Ovary (tissue), 9 donors: Measurements from ENCODE around the gene FBXO7. TPM values are rescaled to one million over a fixed set of nuclear protein-coding genes. Genes with fewer than 3 reads are reported as not detected.

Experiments
- DNase-seq, 5 donors: peaks; one replicate each; pipeline ENCODE4 v3.0.0-alpha.2; 2019 to 2020
- H3K27ac ChIP-seq, 2 donors: fragments of 200-600 bp; one replicate each; pipeline versions ENCODE4 v1.5.1 to v1.8.0; 2019 to 2022
- H3K27me3 ChIP-seq: fragments of 200-600 bp; one replicate; pipeline ENCODE4 v1.8.0; 2022
- H3K36me3 ChIP-seq: fragments of 200-600 bp; sonication (generic); one replicate; pipeline ENCODE4 v1.5.1; 2019
- H3K4me1 ChIP-seq: one replicate; pipeline ENCODE4 v1.8.1; 2013; ENCODE audit warnings: mild to moderate bottlenecking, moderate library complexity; ENCODE audit not compliant: insufficient read depth
- H3K4me3 ChIP-seq: fragments of 200-600 bp; sonication (generic); one replicate; pipeline ENCODE4 v1.5.1; 2017
- H3K9me3 ChIP-seq, 2 donors: fragments of 200-600 bp in 1 of 2; sonication (generic) in 1 of 2; one replicate each; pipeline versions ENCODE4 v1.5.1 to v1.8.1; 2013 to 2019; ENCODE audit warnings: mild to moderate bottlenecking in 1 of 2, moderate library complexity in 1 of 2
- EP300 ChIP-seq: sonication (generic); formaldehyde crosslinking; IDR thresholded peaks from one replicate; pipeline ENCODE4 v1.6.1; 2017; ENCODE audit warnings: antibody characterized with exemption
- POLR2A ChIP-seq: fragments of 450-650 bp; IDR thresholded peaks from one replicate; pipeline ENCODE4 v1.6.1; 2017; ENCODE audit warnings: antibody characterized with exemption, mild to moderate bottlenecking, moderate library complexity
- WGBS, 3 donors: extraction: QIAGEN DNeasy Blood & Tissue Kit in 1 of 3; methylation state at CpG; one replicate each; pipeline versions ENCODE4 v1.1.5 to v1.1.7; 2013 to 2017; 5-methylcytosine and 5-hydroxymethylcytosine counted together
- intact Hi-C, 4 donors: fragments of 100-400 bp; cut with DNase I; formaldehyde crosslinking; loops; one replicate each; pipeline versions ENCODE4 v1.11.0 to v1.15.1; 2022 to 2023
- polyA plus RNA-seq, 2 donors: library from polyadenylated mRNA; stranded (reverse); fragments of 200-250 nt in 1 of 2; fragments of 350-450 nt in 1 of 2; fragmentation: Illumina TruSeq in 1 of 2; extraction: RNeasy Lipid Tissue Mini Kit (QIAGEN cat#74804) in 1 of 2; gene quantifications; one replicate each; pipeline ENCODE4 v1.2.3, GENCODE V29; 2013 to 2014
- total RNA-seq, 7 donors: library from RNA; depleted of rRNA in 2 of 7; stranded (reverse); fragments of >200 nt in 2 of 7; fragmentation: NEBNext Ultra II Directional in 3 of 7; extraction: Animal tissue kit (Norgen Biotek cat#: 25700) in 3 of 7; gene quantifications; one replicate each; pipeline versions ENCODE4 v1.1.0 to v1.2.4, GENCODE V29; 2016 to 2023
- TF ChIP-seq, protein P1 (sequence below), 3 donors: fragments of 450-650 bp in 2 of 3; fragments of 200-600 bp in 1 of 3; IDR thresholded peaks; one replicate each; pipeline versions ENCODE4 v1.5.1 to v1.8.0; 2016 to 2022; ENCODE audit warnings: antibody characterized with exemption in 3 of 3, mild to moderate bottlenecking in 1 of 3
- donor health status: DM: no; HTN: no; CAD: no; lungs with moderate emphysema.
- donor health status: DM: no; HTN: no; CAD: no.
- donor health status: Bipolar disorder and iron deficiency.
- donor health status: DM: yes; HTN: yes; CAD: no.
- donor health status: DM: no; HTN: no; CAD: no.
- donor health status: DM: yes; HTN: yes; CAD: no.

Gene FBXO7
- total and polyA plus RNA-seq, 9 donors = 69.7 to 151 (median 85.6) TPM

DNA sequence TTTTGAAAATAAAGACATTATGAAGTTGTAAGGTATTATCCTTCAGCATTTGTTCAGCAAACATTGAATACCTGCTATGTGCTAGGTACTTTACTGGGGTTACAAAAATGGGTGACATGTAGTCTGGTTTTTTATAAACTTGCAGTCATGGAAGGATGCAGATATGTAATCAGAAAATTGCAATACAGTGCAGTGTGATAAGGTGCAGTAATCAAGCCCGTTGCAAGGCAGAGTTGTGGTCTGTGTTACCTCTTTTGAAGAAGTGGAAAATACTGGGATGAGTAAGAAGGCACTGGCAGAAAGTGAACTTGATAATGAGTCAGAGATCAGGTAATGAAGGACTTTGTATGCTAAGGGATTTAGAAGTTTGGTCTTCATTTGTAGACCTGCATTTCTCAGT lies 8.1 kb downstream of the FBXO7 start:
- H3K36me3 ChIP-seq = no peaks in the 10 kb centered on the region
- H3K9me3 ChIP-seq = no peaks in the 10 kb centered on the region
- intact Hi-C loops = no loop called here
- peaks cover 5% of the 10 kb centered on the region for H3K4me1 ChIP-seq
- H3K4me3 ChIP-seq = no peak overlapping the region
- no peak overlapping the region for H3K27ac ChIP-seq
- DNase-seq = no peak
- TF ChIP-seq, protein P1, sequence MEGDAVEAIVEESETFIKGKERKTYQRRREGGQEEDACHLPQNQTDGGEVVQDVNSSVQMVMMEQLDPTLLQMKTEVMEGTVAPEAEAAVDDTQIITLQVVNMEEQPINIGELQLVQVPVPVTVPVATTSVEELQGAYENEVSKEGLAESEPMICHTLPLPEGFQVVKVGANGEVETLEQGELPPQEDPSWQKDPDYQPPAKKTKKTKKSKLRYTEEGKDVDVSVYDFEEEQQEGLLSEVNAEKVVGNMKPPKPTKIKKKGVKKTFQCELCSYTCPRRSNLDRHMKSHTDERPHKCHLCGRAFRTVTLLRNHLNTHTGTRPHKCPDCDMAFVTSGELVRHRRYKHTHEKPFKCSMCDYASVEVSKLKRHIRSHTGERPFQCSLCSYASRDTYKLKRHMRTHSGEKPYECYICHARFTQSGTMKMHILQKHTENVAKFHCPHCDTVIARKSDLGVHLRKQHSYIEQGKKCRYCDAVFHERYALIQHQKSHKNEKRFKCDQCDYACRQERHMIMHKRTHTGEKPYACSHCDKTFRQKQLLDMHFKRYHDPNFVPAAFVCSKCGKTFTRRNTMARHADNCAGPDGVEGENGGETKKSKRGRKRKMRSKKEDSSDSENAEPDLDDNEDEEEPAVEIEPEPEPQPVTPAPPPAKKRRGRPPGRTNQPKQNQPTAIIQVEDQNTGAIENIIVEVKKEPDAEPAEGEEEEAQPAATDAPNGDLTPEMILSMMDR (IDR thresholded peaks at IDR 0.05) = no peak
- TF ChIP-seq POLR2A (no peak), EP300 (no peak)
- WGBS, 3 donors = 67 to 70% (median 70%) methylated on average over 1 of the region's 1 CpG
- H3K27me3 ChIP-seq = no peaks in the 10 kb centered on the region

DNA sequence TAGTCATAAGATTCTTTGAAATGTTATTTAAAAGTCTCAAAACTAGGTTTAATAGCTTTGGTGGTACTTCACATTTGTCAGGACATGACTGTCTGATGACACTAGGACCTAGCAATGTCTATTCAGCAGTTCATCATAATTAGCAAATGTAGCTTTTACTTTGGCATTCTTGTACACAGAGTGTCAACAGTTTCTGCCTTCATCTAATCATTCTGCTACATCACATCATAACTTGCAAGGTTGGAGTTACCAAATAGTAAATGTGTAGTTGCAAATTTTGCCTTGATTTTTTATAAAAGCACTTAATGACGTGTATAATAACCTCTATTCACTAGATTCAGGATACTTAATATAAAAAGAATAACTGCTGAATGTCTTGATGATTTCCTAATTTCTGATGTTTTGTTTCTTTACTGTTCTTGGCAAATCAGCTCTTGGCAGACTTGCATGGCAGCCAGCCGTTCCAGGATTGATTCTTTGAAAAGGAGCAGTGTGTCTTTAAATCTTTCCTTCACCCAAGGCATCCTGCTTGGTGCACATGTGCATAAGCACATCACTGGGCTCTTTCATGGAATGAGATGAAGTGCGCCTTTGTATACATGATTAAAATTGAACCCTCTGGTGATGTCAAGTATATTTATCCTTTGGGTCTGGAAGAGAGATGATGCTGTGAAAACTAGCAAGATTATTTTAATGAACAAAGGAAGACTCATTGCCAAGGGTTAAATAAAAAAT lies 12.2 kb downstream of the FBXO7 start:
- Histone ChIP-seq H3K9me3 (no peaks in the 10 kb centered on the region), H3K4me3 (no peak overlapping the region), H3K36me3 (no peaks in the 10 kb centered on the region), H3K27ac (no peak overlapping the region), H3K4me1 (no peaks in the 10 kb centered on the region), H3K27me3 (no peaks in the 10 kb centered on the region)
- WGBS, 3 donors = 60 to 73% (median 64%) methylated on average over 3 of the region's 3 CpGs
- intact Hi-C loops = no loop called here
- DNase-seq = no peak
- TF ChIP-seq EP300 (no peak), POLR2A (no peak)
- TF ChIP-seq, protein P1 (IDR thresholded peaks at IDR 0.05) = no peak

DNA sequence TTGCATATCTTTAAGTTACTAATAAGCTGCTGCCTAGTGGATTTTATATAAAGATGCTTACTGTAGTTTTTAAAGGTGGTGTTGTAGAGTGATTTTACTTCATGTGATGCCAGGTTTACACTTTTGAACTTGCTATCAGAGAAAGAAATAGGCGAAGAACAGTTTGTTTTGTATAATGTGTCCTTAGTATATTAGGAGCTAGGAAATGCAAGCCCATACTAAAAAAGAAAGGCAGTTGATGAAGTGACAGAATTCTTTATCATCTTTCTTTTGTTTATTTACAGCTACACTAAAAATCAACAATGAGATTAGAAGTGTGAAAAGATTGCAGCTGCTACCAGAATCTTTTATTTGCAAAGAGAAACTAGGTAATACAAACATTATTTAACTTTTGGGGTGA lies 12.8 kb downstream of the FBXO7 start:
- H3K27ac ChIP-seq = no peak overlapping the region
- intact Hi-C loops = no loop called here
- H3K4me3 ChIP-seq = no peak overlapping the region
- TF ChIP-seq, protein P1 (IDR thresholded peaks at IDR 0.05) = no peak
- no peak for TF ChIP-seq POLR2A
- TF ChIP-seq EP300 = no peak
- no peaks in the 10 kb centered on the region for H3K4me1 ChIP-seq
- no peaks in the 10 kb centered on the region for H3K27me3 ChIP-seq
- DNase-seq = no peak
- 81 to 89% (median 82%) methylated on average over 1 of the region's 1 CpG for WGBS, 3 donors
- H3K9me3 ChIP-seq = no peaks in the 10 kb centered on the region
- no peaks in the 10 kb centered on the region for H3K36me3 ChIP-seq

DNA sequence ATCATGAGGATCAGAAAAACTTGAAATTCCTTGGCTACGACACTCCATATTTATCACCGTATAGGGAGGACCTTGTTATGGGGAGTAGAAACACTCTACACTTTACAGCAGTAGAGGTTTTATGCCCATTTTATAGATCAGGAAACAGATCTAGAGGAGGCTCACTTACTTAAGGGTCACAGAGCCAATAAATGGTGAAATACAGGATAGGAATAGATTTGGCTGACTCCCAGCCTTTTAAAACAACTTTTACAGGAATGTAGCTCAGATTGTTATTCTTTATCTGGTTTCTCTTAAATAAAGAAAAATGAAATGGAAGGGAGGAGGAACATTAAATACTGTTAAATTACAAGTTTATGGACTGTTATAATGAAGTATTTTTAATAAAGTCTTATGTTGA lies 14.8 kb downstream of the FBXO7 start:
- intact Hi-C loops = no loop called here
- Histone ChIP-seq H3K27me3 (no peaks in the 10 kb centered on the region), H3K27ac (no peak overlapping the region), H3K4me3 (no peak overlapping the region), H3K4me1 (no peaks in the 10 kb centered on the region), H3K9me3 (no peaks in the 10 kb centered on the region), H3K36me3 (no peaks in the 10 kb centered on the region)
- WGBS, 3 donors = 84 to 91% (median 88%) methylated on average over 2 of the region's 2 CpGs
- TF ChIP-seq POLR2A (no peak), EP300 (no peak)
- TF ChIP-seq, protein P1 (IDR thresholded peaks at IDR 0.05) = no peak
- DNase-seq = no peak
